Pancreas (tissue), 10 donors: ENCODE measurements around the gene SVIP. TPM values are rescaled to one million over a fixed set of nuclear protein-coding genes. Genes with fewer than 3 reads are reported as not detected.

Experiments used
- ATAC-seq, 4 donors: fragments of 200-7000 bp; cut with Tn5 transposase; one replicate each; pipeline versions ENCODE4 v1.8.0 to v1.9.1; 2020; ENCODE audit warnings: mild to moderate bottlenecking in 4 of 4, moderate library complexity in 4 of 4
- DNase-seq, 6 donors: peaks; one replicate each; pipeline ENCODE4 v3.0.0-alpha.2; 2020
- FAIRE-seq: peaks from 2 replicates; lab custom pipeline; 2012; peaks lifted over from hg19 to GRCh38; lab: Jason Lieb, UNC
- H3K27ac ChIP-seq, 4 donors: fragments of 200-600 bp; sonication (generic); 1 replicate in 3 of 4; 2 replicates in 1 of 4; pipeline versions ENCODE4 v1.5.0 to v1.8.0; 2020
- H3K27me3 ChIP-seq, 4 donors: fragments of 200-600 bp; one replicate each; pipeline ENCODE4 v1.8.0; 2021
- H3K36me3 ChIP-seq, 3 donors: fragments of 200-600 bp; sonication (generic) in 1 of 3; one replicate each; pipeline versions ENCODE4 v1.5.0 to v1.8.0; 2020 to 2021
- H3K4me1 ChIP-seq, 3 donors: fragments of 200-600 bp; one replicate each; pipeline ENCODE4 v1.8.0; 2021
- H3K4me3 ChIP-seq, 4 donors: fragments of 200-600 bp; sonication (generic) in 2 of 4; one replicate each; pipeline versions ENCODE4 v1.5.0 to v1.8.0; 2020 to 2021
- H3K9me3 ChIP-seq, 4 donors: fragments of 200-600 bp; one replicate each; pipeline ENCODE4 v1.8.0; 2021
- CTCF ChIP-seq, 4 donors: fragments of 200-600 bp; sonication (generic) in 3 of 4; IDR thresholded peaks; one replicate each; pipeline versions ENCODE4 v1.5.0 to v1.8.0; 2021; ENCODE audit warnings: antibody characterized with exemption in 4 of 4
- WGBS, 2 donors: extraction: QIAGEN DNeasy Blood & Tissue Kit; methylation state at CpG; one replicate each; pipeline ENCODE4 v1.1.7; 2013; 5-methylcytosine and 5-hydroxymethylcytosine counted together
- intact Hi-C, 3 donors: fragments of 100-400 bp; cut with DNase I; formaldehyde crosslinking; loops; one replicate each; pipeline versions ENCODE4 v1.11.1 to v1.14.2; 2022
- polyA plus RNA-seq, 2 donors: library from polyadenylated mRNA; stranded (reverse); fragments of 200-250 nt; gene quantifications; one replicate each; pipeline ENCODE4 v1.2.3, GENCODE V29; 2013
- total RNA-seq, 6 donors: library from RNA; stranded (reverse); fragmentation: NEBNext Ultra II Directional in 4 of 6; extraction: Animal tissue kit (Norgen Biotek cat#: 25700) in 4 of 6; gene quantifications; one replicate each; pipeline versions ENCODE4 v1.2.1 to v1.2.4, GENCODE V29; 2021 to 2023
- donor health status: healthy with polysubstance abuse.
- donor health status: DM: no; HTN: no; CAD: no; lungs with moderate emphysema.
- donor health status: DM: no; HTN: no; CAD: no.
- donor health status: control.
- donor health status: control.
- donor health status: Bipolar disorder and iron deficiency.
- donor health status: DM: yes; HTN: yes; CAD: no.
- donor health status: DM: no; HTN: no; CAD: no.
- donor health status: DM: no; HTN: no; CAD: no.
- donor health status: DM: yes; HTN: yes; CAD: no.

SVIP gene
- total and polyA plus RNA-seq, 8 donors, result 8.8 to 20.6 (median 15.2) TPM

- ATAC-seq, result no peak
- Histone ChIP-seq H3K4me3 (no peak overlapping the region), H3K9me3 (no peaks in the 10 kb centered on the region), H3K36me3 (no peaks in the 10 kb centered on the region), H3K27me3 (no peaks in the 10 kb centered on the region), H3K27ac (no peak overlapping the region), H3K4me1 (no peaks in the 10 kb centered on the region)
- DNase-seq, result no peak
- no peak for FAIRE-seq
- intact Hi-C loops, result loop anchor here in 1 of 3 donors (10.0 kb wide), 1 partner anchor 454 kb away; no protein-coding TSS in a partner anchor
- WGBS, 2 donors, result 87 to 92% methylated on average over 1 of the region's 1 CpG
- no peak for TF ChIP-seq CTCF (IDR thresholded peaks at IDR 0.05)
These were observed 30.7 kb downstream of the SVIP start for GRCh38 chr11:22798901-22799300.

GRCh38 chr11:22797047-22797446 is 32.6 kb downstream of the SVIP start:
- no peak for FAIRE-seq
- H3K4me1 ChIP-seq, result no peaks in the 10 kb centered on the region
- 83 to 91% methylated on average over 3 of the region's 3 CpGs for WGBS, 2 donors
- ATAC-seq, result no peak
- intact Hi-C loops, result loop anchor here in 1 of 3 donors (10.0 kb wide), 1 partner anchor 452 kb away; no protein-coding TSS in a partner anchor
- H3K27me3 ChIP-seq, result no peaks in the 10 kb centered on the region
- H3K9me3 ChIP-seq, result no peaks in the 10 kb centered on the region
- no peak for DNase-seq
- H3K27ac ChIP-seq, result no peak overlapping the region
- no peaks in the 10 kb centered on the region for H3K36me3 ChIP-seq
- no peak overlapping the region for H3K4me3 ChIP-seq
- TF ChIP-seq CTCF (IDR thresholded peaks at IDR 0.05), result no peak

GRCh38 chr11:22795914-22796313 is 33.7 kb downstream of the SVIP start:
- no peak for FAIRE-seq
- ATAC-seq, result no peak
- WGBS, 2 donors, result 98 to 100% methylated on average over 1 of the region's 1 CpG

GRCh38 chr11:22792497-22792896 is 37.1 kb downstream of the SVIP start:
- Histone ChIP-seq H3K9me3 (no peaks in the 10 kb centered on the region), H3K36me3 (no peaks in the 10 kb centered on the region), H3K4me3 (no peak overlapping the region), H3K27ac (no peak overlapping the region), H3K27me3 (no peaks in the 10 kb centered on the region), H3K4me1 (no peaks in the 10 kb centered on the region)
- intact Hi-C loops, result loop anchor here in 1 of 3 donors (10.0 kb wide), 1 partner anchor 448 kb away; no protein-coding TSS in a partner anchor
- DNase-seq (no peak), ATAC-seq (peak in 1 of 4 donors; percentile 58), FAIRE-seq (no peak)
- WGBS, 2 donors, result 25 to 45% methylated on average over 3 of the region's 3 CpGs
- TF ChIP-seq CTCF (IDR thresholded peaks at IDR 0.05), result no peak

More at GRCh38 chr11:22795914-22796313, 33.7 kb downstream of the SVIP start:
- Histone ChIP-seq H3K27ac (no peak overlapping the region), H3K4me3 (no peak overlapping the region), H3K4me1 (no peaks in the 10 kb centered on the region), H3K36me3 (no peaks in the 10 kb centered on the region), H3K9me3 (no peaks in the 10 kb centered on the region), H3K27me3 (no peaks in the 10 kb centered on the region)
- no peak for TF ChIP-seq CTCF (IDR thresholded peaks at IDR 0.05)
- intact Hi-C loops, result loop anchor here in 1 of 3 donors (10.0 kb wide), 1 partner anchor 451 kb away; no protein-coding TSS in a partner anchor
- DNase-seq, result no peak

- peak; percentile 33 to 64 (median 47) for TF ChIP-seq CTCF (IDR thresholded peaks at IDR 0.05)
- H3K9me3 ChIP-seq, result no peaks in the 10 kb centered on the region
- 23% methylated on average over 9 of the region's 9 CpGs for WGBS, 2 donors
- DNase-seq (peak in 2 of 6 donors; percentile 8 to 23), ATAC-seq (peak; percentile 71 to 93 (median 90)), FAIRE-seq (peak; percentile 82)
- no peak overlapping the region for H3K27ac ChIP-seq
- no peaks in the 10 kb centered on the region for H3K4me1 ChIP-seq
- no peak overlapping the region for H3K4me3 ChIP-seq
- H3K27me3 ChIP-seq, result no peaks in the 10 kb centered on the region
- H3K36me3 ChIP-seq, result no peaks in the 10 kb centered on the region
- intact Hi-C loops, result loop anchor here in 1 of 3 donors (5.0 kb wide), 1 partner anchor 460 kb away; no protein-coding TSS in a partner anchor
These were observed 41.9 kb downstream of the SVIP start for GRCh38 chr11:22787551-22788162.
